GM06990 (cell line): Measurements from ENCODE around the gene MBD3L5.
"Not testable (repeated sequence)": the region's sequence is repeated elsewhere in the genome, so short reads cannot be mapped to it uniquely, and the experiment has no call there.

Experiments
- DNase-seq: peaks from one replicate; pipeline ENCODE4 v3.0.0-alpha.2; 2011; ENCODE audit not compliant: insufficient read length; ENCODE audit errors: extremely low read depth
- H3K27me3 ChIP-seq: replicated peaks from 2 replicates; pipeline ENCODE4 v1.6.0; 2011; ENCODE audit warnings: low read length; ENCODE audit not compliant: control insufficient read depth, insufficient read depth
- H3K36me3 ChIP-seq: 2 replicates; pipeline ENCODE4 v1.5.1; 2011; ENCODE audit warnings: low read length; ENCODE audit not compliant: control insufficient read depth, insufficient read depth
- H3K4me3 ChIP-seq: replicated peaks from 2 replicates; pipeline ENCODE4 v1.5.1; 2011; ENCODE audit warnings: low read depth, mild to moderate bottlenecking, control low read depth, low read length
- CTCF ChIP-seq: IDR thresholded peaks from 2 replicates; pipeline ENCODE4 v1.5.1; 2011; ENCODE audit warnings: low read length, control low read depth, mild to moderate bottlenecking, inconsistent platforms; ENCODE audit not compliant: insufficient read depth, poor library complexity, severe bottlenecking

MBD3L5 gene

GRCh38 chr19:7049021-7049420 lies 18.6 kb downstream of the MBD3L5 start, which contains the start of gene MBD3L2:
Gene MBD3L2, plus strand, starts transcription at chr19:7049321. Its CDS starts 53 bp downstream, at chr19:7049374.
- not testable (repeated sequence) for DNase-seq, H3K27me3 ChIP-seq, H3K36me3 ChIP-seq, H3K4me3 ChIP-seq

- not testable (repeated sequence) for H3K4me3 ChIP-seq, H3K27me3 ChIP-seq, H3K36me3 ChIP-seq, DNase-seq
Observed at GRCh38 chr19:7051421-7051820, 21.0 kb downstream of the MBD3L5 start.

- H3K27me3 ChIP-seq, DNase-seq, H3K4me3 ChIP-seq, H3K36me3 ChIP-seq: not testable (repeated sequence)
Observed at GRCh38 chr19:7052896-7053295, 22.5 kb downstream of the MBD3L5 start.

- DNase-seq, H3K36me3 ChIP-seq, H3K4me3 ChIP-seq, H3K27me3 ChIP-seq: not testable (repeated sequence)
Observed at GRCh38 chr19:7054635-7055368, 24.4 kb downstream of the MBD3L5 start.

GRCh38 chr19:7055679-7056078 lies 25.3 kb downstream of the MBD3L5 start:
- H3K27me3 ChIP-seq, DNase-seq, H3K36me3 ChIP-seq, H3K4me3 ChIP-seq: not testable (repeated sequence)

GRCh38 chr19:7056371-7056770 lies 26.0 kb downstream of the MBD3L5 start:
- H3K4me3 ChIP-seq, H3K36me3 ChIP-seq, H3K27me3 ChIP-seq, DNase-seq: not testable (repeated sequence)

- not testable (repeated sequence) for H3K36me3 ChIP-seq, DNase-seq, H3K4me3 ChIP-seq, H3K27me3 ChIP-seq
Observed at GRCh38 chr19:7058576-7058975, 28.2 kb downstream of the MBD3L5 start, which contains the start of gene MBD3L3. Gene MBD3L3, minus strand, starts transcription at chr19:7058676. Its CDS starts 71 bp downstream, at chr19:7058605.

- not testable (repeated sequence) for H3K4me3 ChIP-seq, DNase-seq, H3K27me3 ChIP-seq, H3K36me3 ChIP-seq
Observed at GRCh38 chr19:7059977-7060376, 29.6 kb downstream of the MBD3L5 start.

GRCh38 chr19:7063339-7063738 lies 33.0 kb downstream of the MBD3L5 start:
- H3K36me3 ChIP-seq = no peaks in the 10 kb centered on the region
- no peak for DNase-seq
- no peak for TF ChIP-seq CTCF

GRCh38 chr19:7063764-7064418 lies 33.5 kb downstream of the MBD3L5 start:
- Histone ChIP-seq H3K4me3 (no peak overlapping the region), H3K36me3 (no peaks in the 10 kb centered on the region), H3K27me3 (no peaks in the 10 kb centered on the region)
- no peak for TF ChIP-seq CTCF
- no peak for DNase-seq

More at GRCh38 chr19:7063339-7063738, 33.0 kb downstream of the MBD3L5 start:
- Histone ChIP-seq H3K4me3 (no peak overlapping the region), H3K27me3 (no peaks in the 10 kb centered on the region)

GRCh38 chr19:7067122-7067521 lies 36.7 kb downstream of the MBD3L5 start:
- not testable (repeated sequence) for H3K27me3 ChIP-seq, DNase-seq, H3K36me3 ChIP-seq, H3K4me3 ChIP-seq
